ENCODE data around the gene TH. TPM values are rescaled to one million over a fixed set of nuclear protein-coding genes. Genes with fewer than 3 reads are reported as not detected.

The TH gene
- total RNA-seq, 1 donor from 2014 or later = not detected

- no peak overlapping the region for H3K4me3 ChIP-seq (ENCODE audit: low read depth, low read length)
- no peak for DNase-seq (ENCODE audit: low read depth)
- H3K27me3 ChIP-seq (ENCODE audit: control insufficient read depth, insufficient read depth, low read length) = peaks cover 34% of the 10 kb centered on the region
- H3K36me3 ChIP-seq (ENCODE audit: control insufficient read depth, insufficient read depth, low read length) = no peaks in the 10 kb centered on the region
- TF ChIP-seq CTCF (IDR thresholded peaks at IDR 0.05; ENCODE audit: insufficient read depth, low read length, poor library complexity, severe bottlenecking) = no peak
Observed at GRCh38 chr11:2217211-2218030, 45.8 kb upstream of the TH start.

- Histone ChIP-seq H3K4me3 (ENCODE audit: low read depth, low read length) (no peak overlapping the region), H3K27me3 (ENCODE audit: control insufficient read depth, insufficient read depth, low read length) (peaks cover 28% of the 10 kb centered on the region), H3K36me3 (ENCODE audit: control insufficient read depth, insufficient read depth, low read length) (no peaks in the 10 kb centered on the region)
- TF ChIP-seq CTCF (IDR thresholded peaks at IDR 0.05; ENCODE audit: insufficient read depth, low read length, poor library complexity, severe bottlenecking) = no peak
- no peak for DNase-seq (ENCODE audit: low read depth)
Observed at GRCh38 chr11:2216400-2217064, 44.9 kb upstream of the TH start.

GRCh38 chr11:2215561-2216399 is 44.2 kb upstream of the TH start:
- Histone ChIP-seq H3K27me3 (ENCODE audit: control insufficient read depth, insufficient read depth, low read length) (peaks cover 25% of the 10 kb centered on the region), H3K4me3 (ENCODE audit: low read depth, low read length) (no peak overlapping the region), H3K36me3 (ENCODE audit: control insufficient read depth, insufficient read depth, low read length) (no peaks in the 10 kb centered on the region)
- TF ChIP-seq CTCF (IDR thresholded peaks at IDR 0.05; ENCODE audit: insufficient read depth, low read length, poor library complexity, severe bottlenecking) = no peak
- no peak for DNase-seq (ENCODE audit: low read depth)

GRCh38 chr11:2215230-2215560 is 43.6 kb upstream of the TH start:
- Histone ChIP-seq H3K36me3 (ENCODE audit: control insufficient read depth, insufficient read depth, low read length) (no peaks in the 10 kb centered on the region), H3K4me3 (ENCODE audit: low read depth, low read length) (no peak overlapping the region), H3K27me3 (ENCODE audit: control insufficient read depth, insufficient read depth, low read length) (peaks cover 25% of the 10 kb centered on the region)
- TF ChIP-seq CTCF (IDR thresholded peaks at IDR 0.05; ENCODE audit: insufficient read depth, low read length, poor library complexity, severe bottlenecking) = no peak
- no peak for DNase-seq (ENCODE audit: low read depth)

GRCh38 chr11:2214527-2215229 is 43.1 kb upstream of the TH start:
- TF ChIP-seq CTCF (IDR thresholded peaks at IDR 0.05; ENCODE audit: insufficient read depth, low read length, poor library complexity, severe bottlenecking) = no peak
- Histone ChIP-seq H3K27me3 (ENCODE audit: control insufficient read depth, insufficient read depth, low read length) (peaks cover 24% of the 10 kb centered on the region), H3K36me3 (ENCODE audit: control insufficient read depth, insufficient read depth, low read length) (no peaks in the 10 kb centered on the region), H3K4me3 (ENCODE audit: low read depth, low read length) (no peak overlapping the region)
- DNase-seq (ENCODE audit: low read depth) = no peak
